ENCODE results near the gene RAB10. TPM values are rescaled to one million over a fixed set of nuclear protein-coding genes. Genes with fewer than 3 reads are reported as not detected.

The RAB10 gene
- total and polyA plus RNA-seq, 7 donors = 57.1 to 116 (median 92.0) TPM

GRCh38 chr2:26148501-26148900, 114.6 kb downstream of the RAB10 start:
- peaks cover 0 to 33% (median 0%) of the 10 kb centered on the region in 3 donors for H3K27me3 ChIP-seq
- intact Hi-C loops (cut with DNase I) = loop anchor here (5.0 to 10.0 kb wide), 2 partner anchors 61 to 294 kb away; no protein-coding TSS in a partner anchor
- H3K36me3 ChIP-seq = no peaks in the 10 kb centered on the region
- 38 to 45% methylated on average over 2 of the region's 2 CpGs for WGBS, 2 donors
- no peaks in the 10 kb centered on the region for H3K9me3 ChIP-seq
- no peak for DNase-seq
- no peak overlapping the region for H3K4me3 ChIP-seq
- H3K27ac ChIP-seq = no peak overlapping the region
- TF ChIP-seq POLR2AphosphoS5 (IDR thresholded peaks at IDR 0.05) (no peak), POLR2A (IDR thresholded peaks at IDR 0.05) (no peak), EP300 (IDR thresholded peaks at IDR 0.05) (no peak)
- TF ChIP-seq, protein P1, sequence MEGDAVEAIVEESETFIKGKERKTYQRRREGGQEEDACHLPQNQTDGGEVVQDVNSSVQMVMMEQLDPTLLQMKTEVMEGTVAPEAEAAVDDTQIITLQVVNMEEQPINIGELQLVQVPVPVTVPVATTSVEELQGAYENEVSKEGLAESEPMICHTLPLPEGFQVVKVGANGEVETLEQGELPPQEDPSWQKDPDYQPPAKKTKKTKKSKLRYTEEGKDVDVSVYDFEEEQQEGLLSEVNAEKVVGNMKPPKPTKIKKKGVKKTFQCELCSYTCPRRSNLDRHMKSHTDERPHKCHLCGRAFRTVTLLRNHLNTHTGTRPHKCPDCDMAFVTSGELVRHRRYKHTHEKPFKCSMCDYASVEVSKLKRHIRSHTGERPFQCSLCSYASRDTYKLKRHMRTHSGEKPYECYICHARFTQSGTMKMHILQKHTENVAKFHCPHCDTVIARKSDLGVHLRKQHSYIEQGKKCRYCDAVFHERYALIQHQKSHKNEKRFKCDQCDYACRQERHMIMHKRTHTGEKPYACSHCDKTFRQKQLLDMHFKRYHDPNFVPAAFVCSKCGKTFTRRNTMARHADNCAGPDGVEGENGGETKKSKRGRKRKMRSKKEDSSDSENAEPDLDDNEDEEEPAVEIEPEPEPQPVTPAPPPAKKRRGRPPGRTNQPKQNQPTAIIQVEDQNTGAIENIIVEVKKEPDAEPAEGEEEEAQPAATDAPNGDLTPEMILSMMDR (IDR thresholded peaks at IDR 0.05) = no peak
- H3K4me1 ChIP-seq = no peaks in the 10 kb centered on the region

GRCh38 chr2:26150243-26150642, 116.4 kb downstream of the RAB10 start:
- no peak overlapping the region for H3K4me3 ChIP-seq
- DNase-seq = no peak
- TF ChIP-seq EP300 (IDR thresholded peaks at IDR 0.05) = no peak
- TF ChIP-seq POLR2A (IDR thresholded peaks at IDR 0.05) = no peak
- TF ChIP-seq, protein P1 (IDR thresholded peaks at IDR 0.05) = no peak
- H3K36me3 ChIP-seq = no peaks in the 10 kb centered on the region
- 82 to 87% methylated on average over 12 of the region's 12 CpGs for WGBS, 2 donors
- H3K27ac ChIP-seq = no peak overlapping the region
- peaks cover 0 to 33% (median 0%) of the 10 kb centered on the region in 3 donors for H3K27me3 ChIP-seq
- no peaks in the 10 kb centered on the region for H3K9me3 ChIP-seq
- no peaks in the 10 kb centered on the region for H3K4me1 ChIP-seq
- intact Hi-C loops (cut with DNase I) = no loop called here

- no peak overlapping the region for H3K4me3 ChIP-seq
- DNase-seq = no peak
- intact Hi-C loops (cut with DNase I) = no loop called here
- WGBS, 2 donors = 97 to 98% methylated on average over 5 of the region's 5 CpGs
- H3K27me3 ChIP-seq = no peaks in the 10 kb centered on the region
- TF ChIP-seq POLR2A (IDR thresholded peaks at IDR 0.05) (no peak), POLR2AphosphoS5 (IDR thresholded peaks at IDR 0.05) (no peak), EP300 (IDR thresholded peaks at IDR 0.05) (no peak)
- TF ChIP-seq, protein P1 (IDR thresholded peaks at IDR 0.05) = no peak
- H3K27ac ChIP-seq = no peak overlapping the region
- H3K4me1 ChIP-seq = no peaks in the 10 kb centered on the region
- no peaks in the 10 kb centered on the region for H3K36me3 ChIP-seq
- no peaks in the 10 kb centered on the region for H3K9me3 ChIP-seq
Observed at GRCh38 chr2:26157580-26157979, 123.7 kb downstream of the RAB10 start.

DNA sequence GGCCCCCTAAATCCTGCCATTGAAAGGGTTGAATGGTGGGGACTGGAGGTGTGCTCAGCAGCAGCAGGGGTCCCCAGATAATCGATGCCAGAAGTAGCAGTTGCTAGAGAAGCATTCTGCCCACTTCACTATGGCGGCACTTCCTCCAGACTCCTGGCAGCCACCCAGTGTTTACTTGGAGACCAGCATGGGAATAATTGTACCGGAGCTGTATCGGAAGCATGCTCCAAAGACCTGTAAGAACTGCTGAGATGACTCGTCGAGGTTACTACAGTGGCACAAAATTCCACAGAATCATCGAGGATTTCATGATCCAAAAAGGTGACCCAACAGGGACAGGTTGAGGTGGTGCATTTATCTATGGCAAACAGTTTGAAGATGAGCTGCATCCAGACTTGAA, 128.0 kb downstream of the RAB10 start:
- TF ChIP-seq, protein P1 (IDR thresholded peaks at IDR 0.05) = no peak
- TF ChIP-seq POLR2AphosphoS5 (IDR thresholded peaks at IDR 0.05) = no peak
- TF ChIP-seq EP300 (IDR thresholded peaks at IDR 0.05) = no peak
- TF ChIP-seq POLR2A (IDR thresholded peaks at IDR 0.05) = no peak
- no peak overlapping the region for H3K27ac ChIP-seq
- intact Hi-C loops (cut with DNase I) = no loop called here
- 94 to 95% methylated on average over 7 of the region's 7 CpGs for WGBS, 2 donors
- no peaks in the 10 kb centered on the region for H3K9me3 ChIP-seq
- DNase-seq = peak; percentile 32
- H3K4me3 ChIP-seq = no peak overlapping the region
- H3K36me3 ChIP-seq = no peaks in the 10 kb centered on the region
- no peaks in the 10 kb centered on the region for H3K4me1 ChIP-seq
- H3K27me3 ChIP-seq = no peaks in the 10 kb centered on the region

DNA sequence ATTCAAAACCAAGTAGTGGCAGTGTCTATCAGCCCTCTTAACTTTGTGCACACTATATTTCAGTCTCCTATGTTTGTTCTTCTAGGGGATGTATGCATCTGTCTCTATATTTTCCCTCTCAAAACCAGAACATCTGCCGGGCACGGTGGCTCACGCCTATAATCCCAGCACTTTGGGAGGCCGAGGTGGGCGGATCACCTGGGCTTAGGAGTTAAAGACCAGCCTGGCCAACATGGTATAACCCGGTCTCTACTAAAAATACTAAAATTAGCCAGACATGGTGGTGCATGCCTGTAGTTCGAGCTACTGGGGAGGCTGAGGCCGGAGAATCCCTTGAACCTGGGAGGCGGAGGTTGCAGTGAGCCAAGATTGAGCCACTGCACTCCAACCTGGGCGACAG, 129.1 kb downstream of the RAB10 start:
- Histone ChIP-seq H3K4me1 (no peaks in the 10 kb centered on the region), H3K27me3 (no peaks in the 10 kb centered on the region), H3K27ac (no peak overlapping the region), H3K9me3 (no peaks in the 10 kb centered on the region), H3K36me3 (no peaks in the 10 kb centered on the region), H3K4me3 (no peak overlapping the region)
- intact Hi-C loops (cut with DNase I) = no loop called here
- 93 to 95% methylated on average over 10 of the region's 10 CpGs for WGBS, 2 donors
- peak; percentile 6 for DNase-seq
- TF ChIP-seq POLR2AphosphoS5 (IDR thresholded peaks at IDR 0.05) = no peak
